Choroid plexus epithelial cell (primary cell): Measurements from ENCODE around the gene AKAP7.

Experiments
- DNase-seq: peaks from one replicate; pipeline ENCODE4 v3.0.0-alpha.2; 2010; ENCODE audit warnings: low read depth
- H3K4me3 ChIP-seq: 2 replicates; pipeline ENCODE4 v1.5.1; 2011; ENCODE audit warnings: low read depth, mild to moderate bottlenecking, control low read depth, low read length, moderate library complexity
- TF ChIP-seq, protein P1 (sequence below): conservative IDR thresholded peaks from 2 replicates; pipeline ENCODE4 v1.5.1; 2011; ENCODE audit warnings: low read depth, mild to moderate bottlenecking, control low read depth, inconsistent platforms, low read length, moderate library complexity

The AKAP7 gene

DNA sequence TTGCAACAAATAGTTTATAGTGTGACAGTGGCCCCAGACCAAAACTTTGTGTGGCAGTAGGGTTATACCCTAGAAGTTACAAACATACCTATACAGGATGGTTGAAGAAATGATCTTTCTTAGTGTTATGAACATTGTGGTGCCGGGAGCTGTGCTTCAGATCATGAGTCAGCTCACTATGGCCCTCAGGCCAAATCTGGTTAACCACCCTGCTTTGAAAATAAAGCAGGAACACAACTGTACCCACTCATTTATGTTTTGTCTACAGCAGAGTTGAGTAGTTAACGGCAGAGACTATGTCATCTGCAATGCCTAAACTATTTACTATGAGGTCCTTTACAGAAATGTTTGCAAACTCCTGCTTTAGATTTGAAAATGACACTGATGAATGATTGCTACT, 24.3 kb downstream of the AKAP7 start:
- no peak overlapping the region for H3K4me3 ChIP-seq
- peak; percentile 52 for DNase-seq
- TF ChIP-seq, protein P1, sequence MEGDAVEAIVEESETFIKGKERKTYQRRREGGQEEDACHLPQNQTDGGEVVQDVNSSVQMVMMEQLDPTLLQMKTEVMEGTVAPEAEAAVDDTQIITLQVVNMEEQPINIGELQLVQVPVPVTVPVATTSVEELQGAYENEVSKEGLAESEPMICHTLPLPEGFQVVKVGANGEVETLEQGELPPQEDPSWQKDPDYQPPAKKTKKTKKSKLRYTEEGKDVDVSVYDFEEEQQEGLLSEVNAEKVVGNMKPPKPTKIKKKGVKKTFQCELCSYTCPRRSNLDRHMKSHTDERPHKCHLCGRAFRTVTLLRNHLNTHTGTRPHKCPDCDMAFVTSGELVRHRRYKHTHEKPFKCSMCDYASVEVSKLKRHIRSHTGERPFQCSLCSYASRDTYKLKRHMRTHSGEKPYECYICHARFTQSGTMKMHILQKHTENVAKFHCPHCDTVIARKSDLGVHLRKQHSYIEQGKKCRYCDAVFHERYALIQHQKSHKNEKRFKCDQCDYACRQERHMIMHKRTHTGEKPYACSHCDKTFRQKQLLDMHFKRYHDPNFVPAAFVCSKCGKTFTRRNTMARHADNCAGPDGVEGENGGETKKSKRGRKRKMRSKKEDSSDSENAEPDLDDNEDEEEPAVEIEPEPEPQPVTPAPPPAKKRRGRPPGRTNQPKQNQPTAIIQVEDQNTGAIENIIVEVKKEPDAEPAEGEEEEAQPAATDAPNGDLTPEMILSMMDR: no peak

DNA sequence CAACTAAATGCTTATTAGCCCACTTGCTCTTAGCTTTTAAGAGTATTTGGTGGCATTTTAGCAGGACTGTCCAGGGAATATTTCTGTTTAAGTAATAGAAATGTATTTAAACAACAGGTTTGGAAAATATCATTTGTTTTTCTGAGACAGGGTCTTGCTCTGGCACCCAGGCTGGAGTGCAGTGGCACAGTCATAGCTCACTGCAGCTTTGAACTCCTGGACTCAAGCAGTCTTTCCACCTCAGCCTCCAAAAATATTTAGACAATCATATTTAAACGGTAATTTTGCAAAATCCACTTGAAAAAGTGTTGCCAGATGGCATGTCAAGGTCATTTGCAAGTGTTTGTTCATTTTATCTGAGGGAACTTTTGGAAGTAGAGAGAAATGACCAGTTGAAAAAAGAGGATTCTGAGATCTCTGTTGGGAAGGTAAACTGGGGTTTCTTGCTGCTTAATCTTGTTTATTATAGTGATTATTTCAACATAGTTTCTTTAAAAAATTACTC, 25.0 kb downstream of the AKAP7 start:
- TF ChIP-seq, protein P1: no peak
- DNase-seq: no peak
- H3K4me3 ChIP-seq: no peak overlapping the region

DNA sequence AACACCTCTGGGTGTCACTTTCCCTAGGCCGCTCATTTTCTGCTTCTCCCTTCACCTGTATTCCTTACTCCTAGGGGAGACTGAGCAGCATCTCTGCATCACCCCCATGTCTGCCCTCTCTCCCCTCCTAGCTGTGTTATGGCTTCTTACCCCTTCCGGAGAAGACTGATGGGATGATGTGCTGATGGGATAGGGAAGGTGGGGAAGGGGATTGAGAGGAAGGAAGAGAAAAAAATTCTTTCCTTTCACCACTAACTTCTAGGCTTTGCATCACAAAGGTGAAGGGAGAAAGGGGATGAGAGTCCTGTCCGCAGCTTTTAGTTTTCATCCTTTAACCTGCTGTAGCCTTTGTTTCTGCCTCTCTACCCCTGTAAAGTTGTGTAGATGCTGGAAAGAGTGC, 26.7 kb downstream of the AKAP7 start:
- no peak overlapping the region for H3K4me3 ChIP-seq
- TF ChIP-seq, protein P1: no peak
- no peak for DNase-seq

DNA sequence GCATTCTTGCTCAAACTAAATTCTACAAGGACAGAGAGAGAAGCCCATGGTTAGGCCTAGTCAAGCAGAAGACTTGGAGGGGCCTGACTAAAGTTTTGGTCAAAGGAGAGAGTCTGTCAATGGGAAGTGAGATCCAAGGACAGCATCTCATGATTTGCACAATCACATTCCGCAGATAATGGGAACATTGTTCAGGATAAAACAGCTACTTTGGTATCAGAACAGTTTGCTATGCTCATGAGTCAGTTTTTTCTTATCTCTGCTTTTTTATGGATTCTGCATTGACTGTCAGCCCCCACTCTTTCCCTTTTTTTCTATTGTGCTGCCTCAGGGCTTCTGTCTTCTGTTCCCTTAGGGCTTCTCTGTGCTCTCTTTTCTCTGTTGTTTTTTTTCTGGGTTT, 28.6 kb downstream of the AKAP7 start:
- DNase-seq: no peak
- H3K4me3 ChIP-seq: no peak overlapping the region

DNA sequence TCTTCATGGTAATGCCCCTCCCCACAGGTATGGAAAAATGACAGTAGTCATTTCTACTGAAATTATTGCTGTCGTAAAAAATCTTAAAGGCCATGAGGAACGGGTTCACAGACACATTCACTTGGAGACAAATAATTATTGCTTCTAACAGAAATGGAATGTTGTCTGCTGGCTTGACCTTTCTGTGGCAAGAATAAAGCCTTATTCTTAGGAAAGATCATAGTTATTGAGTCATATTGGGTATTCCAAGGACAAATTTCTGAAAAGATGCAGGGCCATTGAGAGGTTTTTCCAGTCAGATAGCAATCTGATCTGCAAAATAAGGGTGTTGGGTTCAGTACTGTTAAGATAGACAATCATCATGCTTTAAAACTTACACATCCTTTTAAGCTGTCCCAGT, 29.2 kb downstream of the AKAP7 start:
- TF ChIP-seq, protein P1: no peak
- DNase-seq: peak; percentile 19
- H3K4me3 ChIP-seq: no peak overlapping the region

More for the DNA sequence above, 28.6 kb downstream of the AKAP7 start:
- TF ChIP-seq, protein P1: no peak

DNA sequence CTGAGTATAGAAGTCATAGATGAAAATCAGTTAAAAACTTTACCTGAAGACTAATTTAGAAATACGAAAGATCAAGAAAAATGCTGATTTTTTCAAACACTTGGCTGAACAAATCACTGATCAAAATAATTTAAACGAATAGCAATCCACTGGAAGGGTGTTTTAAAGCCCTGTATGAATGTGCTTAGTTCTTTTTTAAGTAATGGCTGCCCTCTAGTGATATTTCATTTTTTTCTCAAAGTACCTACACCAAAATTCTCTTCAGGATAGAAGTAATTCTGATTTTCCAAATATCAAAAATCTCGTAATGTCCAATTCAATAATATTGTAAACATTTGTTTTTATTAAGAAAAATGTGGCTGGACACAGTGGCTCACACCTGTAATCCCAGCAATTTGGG, 32.5 kb downstream of the AKAP7 start:
- peak; percentile 26 for DNase-seq
- TF ChIP-seq, protein P1: peak; percentile 6
- no peak overlapping the region for H3K4me3 ChIP-seq

DNA sequence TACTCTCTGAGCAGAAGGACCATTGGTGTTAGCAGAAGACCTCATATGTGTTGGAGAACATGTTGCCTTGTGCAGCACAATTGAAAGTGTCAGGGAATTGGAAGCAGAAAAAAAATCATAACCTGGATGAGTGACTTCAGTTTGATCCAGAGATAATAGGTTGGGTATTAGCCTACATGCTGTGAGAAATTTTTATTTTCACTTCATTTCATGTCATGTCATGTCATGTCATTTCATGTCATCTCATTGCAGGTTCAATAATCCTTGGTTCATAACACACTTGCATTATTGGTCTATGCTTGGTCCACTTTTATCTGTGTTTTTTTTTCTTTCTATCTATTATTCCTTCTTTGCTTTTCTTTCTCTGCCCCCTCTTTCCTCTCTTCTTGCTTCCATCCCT, 34.3 kb downstream of the AKAP7 start:
- DNase-seq: no peak

More for the DNA sequence above, 34.3 kb downstream of the AKAP7 start:
- TF ChIP-seq, protein P1: no peak
- H3K4me3 ChIP-seq: no peak overlapping the region
